Activated T-helper 2 cell treated with anti-CD3 and anti-CD28 coated beads, Interferon-gamma antibody, Interleukin-2, Interleukin-4, amounts not matched to agents 10 μg/mL and 5 μg/mL and 100 μg/mL, durations not matched to agents 14 hours and 24 hours and 36 hours (primary cell): ENCODE results near the gene ING2. TPM values are rescaled to one million over a fixed set of nuclear protein-coding genes. Genes with fewer than 3 reads are reported as not detected.
"Not testable (repeated sequence)": the region's sequence is repeated elsewhere in the genome, so short reads cannot be mapped to it uniquely, and the experiment has no call there.

Experiments
- DNase-seq: peaks from one replicate; pipeline ENCODE4 v3.0.0; 2021; ENCODE audit warnings: low spot score
- H3K27ac Mint-ChIP-seq: one replicate; pipeline ENCODE4 v1.8.0; 2021; ENCODE audit warnings: mixed read lengths
- H3K27me3 Mint-ChIP-seq: one replicate; pipeline ENCODE4 v1.8.0; 2021; ENCODE audit warnings: low read depth, mixed read lengths
- H3K36me3 Mint-ChIP-seq: one replicate; pipeline ENCODE4 v1.8.0; 2021; ENCODE audit warnings: low read depth, mixed read lengths
- H3K4me1 Mint-ChIP-seq: one replicate; pipeline ENCODE4 v1.8.0; 2021; ENCODE audit warnings: low read depth, mixed read lengths
- H3K4me3 Mint-ChIP-seq: one replicate; pipeline ENCODE4 v1.8.0; 2021; ENCODE audit warnings: low read depth, mild to moderate bottlenecking, moderate library complexity, mixed read lengths
- H3K9me3 Mint-ChIP-seq: one replicate; pipeline ENCODE4 v1.8.0; 2021; ENCODE audit warnings: mixed read lengths
- intact Hi-C: fragments of 100-400 bp; cut with micrococcal nuclease; formaldehyde crosslinking; loops from one replicate; pipeline ENCODE4 v1.15.1; 2023
- total RNA-seq: library from RNA; stranded (reverse); gene quantifications from 2 replicates; pipeline ENCODE4 v1.2.3, GENCODE V29; 2022

The ING2 gene
- total RNA-seq, 1 donor from 2014 or later: 14.6 TPM

GRCh38 chr4:183478123-183478522 is 26.7 kb upstream of the ING2 start:
- peaks cover 1% of the 10 kb centered on the region for H3K4me1 Mint-ChIP-seq
- H3K27me3 Mint-ChIP-seq: peaks cover 4% of the 10 kb centered on the region
- H3K36me3 Mint-ChIP-seq: no peaks in the 10 kb centered on the region
- intact Hi-C loops: loop anchor here (10.0 kb wide), 1 partner anchor 247 kb away; no protein-coding TSS in a partner anchor
- no peaks in the 10 kb centered on the region for H3K9me3 Mint-ChIP-seq
- no peak for DNase-seq
- H3K4me3 Mint-ChIP-seq: no peak overlapping the region
- no peak overlapping the region for H3K27ac Mint-ChIP-seq

- Mint-ChIP-seq H3K4me3 (no peak overlapping the region), H3K36me3 (no peaks in the 10 kb centered on the region), H3K27me3 (peaks cover 4% of the 10 kb centered on the region), H3K9me3 (no peaks in the 10 kb centered on the region), H3K4me1 (peaks cover 1% of the 10 kb centered on the region), H3K27ac (no peak overlapping the region)
- intact Hi-C loops: loop anchor here (10.0 kb wide), 1 partner anchor 246 kb away; no protein-coding TSS in a partner anchor
- DNase-seq: no peak
Observed at GRCh38 chr4:183478926-183479325, 25.9 kb upstream of the ING2 start.

DNA sequence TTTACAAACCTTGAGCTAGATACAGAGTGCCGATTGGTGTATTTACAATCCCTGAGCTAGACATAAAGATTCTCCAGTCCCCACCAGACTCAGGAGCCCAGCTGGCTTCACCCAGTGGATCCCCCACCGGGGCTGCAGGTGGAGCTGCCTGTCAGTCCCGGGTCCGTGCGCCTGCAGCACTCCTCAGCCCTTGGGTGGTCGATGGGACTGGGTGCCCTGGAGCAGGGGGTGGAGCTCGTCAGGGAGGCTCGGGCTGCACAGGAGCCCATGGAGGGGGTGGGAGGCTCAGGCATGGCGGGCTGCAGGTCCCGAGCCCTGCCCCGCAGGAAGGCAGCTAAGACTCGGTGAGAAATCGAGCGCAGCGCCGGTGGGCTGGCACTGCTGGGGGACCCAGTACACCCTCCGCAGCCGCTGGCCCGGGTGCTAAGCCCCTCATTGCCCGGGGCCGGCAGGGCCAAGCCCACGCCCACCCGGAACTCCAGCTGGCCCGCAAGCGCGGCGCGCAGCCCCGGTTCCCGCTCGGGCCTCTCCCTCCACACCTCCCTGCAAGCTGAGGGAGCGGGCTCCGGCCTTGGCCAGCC is 22.3 kb upstream of the ING2 start:
- H3K36me3 Mint-ChIP-seq, intact Hi-C loops, H3K27me3 Mint-ChIP-seq, DNase-seq, H3K4me3 Mint-ChIP-seq, H3K27ac Mint-ChIP-seq, H3K9me3 Mint-ChIP-seq, H3K4me1 Mint-ChIP-seq: not testable (repeated sequence)

DNA sequence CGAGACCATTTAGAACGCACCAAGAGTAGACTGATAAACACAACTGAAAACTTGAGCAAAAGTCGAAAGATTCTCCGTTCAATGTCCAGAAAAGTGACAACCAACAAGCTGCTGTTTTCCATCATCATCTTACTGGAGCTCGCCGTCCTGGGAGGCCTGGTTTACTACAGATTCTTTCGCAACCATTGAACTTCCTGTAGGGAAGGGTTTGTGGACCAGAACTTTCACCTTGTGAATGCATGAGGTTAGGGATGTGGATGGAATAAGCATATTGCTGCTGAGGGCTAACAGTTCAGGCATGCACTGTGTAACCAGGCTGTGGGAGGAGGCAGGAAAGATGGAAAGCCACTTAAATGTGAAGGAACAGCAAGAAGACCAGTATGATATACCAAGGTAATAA is 20.9 kb upstream of the ING2 start:
- no peak for DNase-seq
- intact Hi-C loops: no loop called here
- Mint-ChIP-seq H3K36me3 (no peaks in the 10 kb centered on the region), H3K4me3 (no peak overlapping the region), H3K4me1 (no peaks in the 10 kb centered on the region), H3K9me3 (no peaks in the 10 kb centered on the region), H3K27ac (no peak overlapping the region), H3K27me3 (peaks cover 2% of the 10 kb centered on the region)

- no peak overlapping the region for H3K27ac Mint-ChIP-seq
- intact Hi-C loops: no loop called here
- H3K9me3 Mint-ChIP-seq: no peaks in the 10 kb centered on the region
- no peaks in the 10 kb centered on the region for H3K4me1 Mint-ChIP-seq
- no peaks in the 10 kb centered on the region for H3K27me3 Mint-ChIP-seq
- H3K36me3 Mint-ChIP-seq: peaks cover 3% of the 10 kb centered on the region
- DNase-seq: no peak
- H3K4me3 Mint-ChIP-seq: no peak overlapping the region
Observed at GRCh38 chr4:183485411-183486160, 19.3 kb upstream of the ING2 start.

GRCh38 chr4:183492791-183493222 is 12.1 kb upstream of the ING2 start:
- no peak overlapping the region for H3K4me3 Mint-ChIP-seq

DNA sequence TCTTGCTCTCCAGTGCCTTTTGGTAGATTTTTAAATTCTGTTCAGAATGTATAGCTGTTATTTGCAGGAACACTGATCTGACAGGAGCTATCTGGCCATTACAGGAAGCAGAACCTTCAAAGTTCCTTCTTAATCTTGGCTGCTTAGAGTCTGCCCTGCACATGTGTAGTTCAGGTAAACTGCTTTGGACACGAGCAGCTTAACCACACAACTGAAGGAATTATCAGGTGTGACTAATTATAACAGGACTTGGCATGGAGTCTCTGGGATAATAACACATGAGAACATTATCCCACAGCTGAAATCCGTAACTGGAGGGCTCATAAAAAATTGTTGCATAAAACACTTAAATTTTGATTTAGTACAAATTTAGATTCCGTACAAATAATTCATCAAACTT is 11.6 kb upstream of the ING2 start:
- Mint-ChIP-seq H3K9me3 (no peaks in the 10 kb centered on the region), H3K27me3 (no peaks in the 10 kb centered on the region), H3K27ac (no peak overlapping the region), H3K36me3 (peaks cover 25% of the 10 kb centered on the region), H3K4me1 (no peaks in the 10 kb centered on the region), H3K4me3 (no peak overlapping the region)
- DNase-seq: no peak
- intact Hi-C loops: no loop called here

More at GRCh38 chr4:183492791-183493222, 12.1 kb upstream of the ING2 start:
- Mint-ChIP-seq H3K4me1 (no peaks in the 10 kb centered on the region), H3K36me3 (peaks cover 25% of the 10 kb centered on the region), H3K27me3 (no peaks in the 10 kb centered on the region), H3K27ac (no peak overlapping the region), H3K9me3 (no peaks in the 10 kb centered on the region)
- intact Hi-C loops: no loop called here
- DNase-seq: no peak

DNA sequence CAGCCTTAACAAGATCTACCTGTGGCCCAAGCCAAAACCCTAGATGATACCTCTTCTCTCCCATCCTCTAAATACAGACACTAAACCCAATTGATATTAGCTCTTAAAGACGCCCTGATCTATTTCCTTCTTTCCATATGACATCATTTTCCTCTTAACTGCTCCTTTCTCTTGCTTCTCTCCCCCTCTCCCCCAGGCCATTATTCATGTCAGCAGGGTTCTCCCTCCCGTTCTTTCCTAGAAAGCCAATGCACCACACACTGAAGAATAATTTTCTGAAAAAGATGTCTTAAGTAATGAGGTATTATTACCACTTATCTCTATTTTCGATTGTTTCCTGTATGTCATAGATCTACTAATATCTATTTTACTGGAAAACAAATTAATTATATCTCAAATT is 9.7 kb upstream of the ING2 start:
- DNase-seq: no peak
- Mint-ChIP-seq H3K4me1 (peaks cover 8% of the 10 kb centered on the region), H3K27ac (no peak overlapping the region), H3K27me3 (no peaks in the 10 kb centered on the region), H3K4me3 (no peak overlapping the region), H3K36me3 (peaks cover 25% of the 10 kb centered on the region), H3K9me3 (no peaks in the 10 kb centered on the region)
- intact Hi-C loops: no loop called here

DNA sequence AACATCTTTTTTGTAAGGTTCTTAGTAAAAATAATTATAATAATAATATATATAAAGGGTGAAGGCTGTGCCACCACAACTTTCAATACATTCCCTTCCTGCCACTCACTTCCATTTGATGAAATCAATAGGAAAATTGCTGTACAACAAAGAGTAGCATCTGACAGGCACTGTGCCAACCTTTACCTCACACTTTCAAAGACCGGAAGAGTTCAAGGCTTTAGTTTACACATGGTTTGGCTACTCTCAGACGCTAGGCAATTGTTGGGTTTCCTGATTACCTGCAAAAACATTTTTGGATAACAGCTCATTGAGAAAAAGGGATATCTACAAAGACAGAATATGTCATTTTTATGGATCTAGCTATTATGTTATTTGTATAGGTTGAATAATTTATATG is 5.5 kb upstream of the ING2 start:
- Mint-ChIP-seq H3K27me3 (no peaks in the 10 kb centered on the region), H3K27ac (no peak overlapping the region), H3K4me3 (no peak overlapping the region), H3K4me1 (peaks cover 23% of the 10 kb centered on the region), H3K9me3 (no peaks in the 10 kb centered on the region), H3K36me3 (peaks cover 4% of the 10 kb centered on the region)
- intact Hi-C loops: no loop called here
- DNase-seq: no peak

DNA sequence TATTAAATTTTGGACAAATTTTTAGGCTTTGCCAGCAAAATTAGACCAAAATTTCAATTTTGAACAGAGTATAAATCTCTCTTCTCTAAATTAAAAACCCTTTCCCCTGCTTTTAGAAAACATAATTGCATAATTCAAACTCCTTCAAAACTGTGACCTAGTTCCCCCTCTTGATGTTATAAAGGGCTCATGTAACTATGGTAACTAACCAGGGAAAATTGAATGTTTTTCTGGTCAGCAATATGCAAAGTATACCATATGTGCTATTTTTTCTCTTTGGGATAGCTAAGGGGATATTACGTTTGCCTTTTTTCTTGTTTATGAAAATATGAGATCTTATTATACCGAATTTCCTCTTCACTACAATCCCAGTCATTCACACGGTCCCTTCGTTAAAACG is 5.1 kb upstream of the ING2 start:
- peaks cover 23% of the 10 kb centered on the region for H3K4me1 Mint-ChIP-seq
- no peaks in the 10 kb centered on the region for H3K9me3 Mint-ChIP-seq
- intact Hi-C loops: loop anchor here (5.0 to 10.0 kb wide), 4 partner anchors 222 to 1705 kb away; partner anchors contain the start of genes CFAP97, DCTD and SNX25
- H3K27me3 Mint-ChIP-seq: no peaks in the 10 kb centered on the region
- peaks cover 4% of the 10 kb centered on the region for H3K36me3 Mint-ChIP-seq
- H3K27ac Mint-ChIP-seq: no peak overlapping the region
- DNase-seq: no peak
- H3K4me3 Mint-ChIP-seq: no peak overlapping the region

- Mint-ChIP-seq H3K27me3 (no peaks in the 10 kb centered on the region), H3K4me3 (peak overlapping the region; percentile 83), H3K4me1 (peaks cover 35% of the 10 kb centered on the region), H3K27ac (peak overlapping the region; percentile 78), H3K36me3 (peaks cover 4% of the 10 kb centered on the region), H3K9me3 (no peaks in the 10 kb centered on the region)
- intact Hi-C loops: loop anchor here (1.0 to 10.0 kb wide), 7 partner anchors 31 to 1701 kb away; partner anchors contain the start of genes CASP3, CFAP97, DCTD and PRIMPOL
- no peak for DNase-seq
Observed at GRCh38 chr4:183503497-183504063, 1.3 kb upstream of the ING2 start.

GRCh38 chr4:183504064-183504929 is 561 bp upstream of the ING2 start:
- Mint-ChIP-seq H3K4me1 (peaks cover 35% of the 10 kb centered on the region), H3K27me3 (no peaks in the 10 kb centered on the region), H3K36me3 (peaks cover 4% of the 10 kb centered on the region), H3K27ac (peak overlapping the region; percentile 85), H3K4me3 (peak overlapping the region; percentile 92), H3K9me3 (no peaks in the 10 kb centered on the region)
- intact Hi-C loops: loop anchor here (1.0 to 10.0 kb wide), 6 partner anchors 155 to 1701 kb away; partner anchors contain the start of genes CASP3, CFAP97, DCTD and PRIMPOL
- DNase-seq: peak; percentile 99
